ENCODE measurements around the gene KLHL21.
"Not testable (repeated sequence)": the region's sequence is repeated elsewhere in the genome, so short reads cannot be mapped to it uniquely, and the experiment has no call there.

KLHL21 gene

DNA sequence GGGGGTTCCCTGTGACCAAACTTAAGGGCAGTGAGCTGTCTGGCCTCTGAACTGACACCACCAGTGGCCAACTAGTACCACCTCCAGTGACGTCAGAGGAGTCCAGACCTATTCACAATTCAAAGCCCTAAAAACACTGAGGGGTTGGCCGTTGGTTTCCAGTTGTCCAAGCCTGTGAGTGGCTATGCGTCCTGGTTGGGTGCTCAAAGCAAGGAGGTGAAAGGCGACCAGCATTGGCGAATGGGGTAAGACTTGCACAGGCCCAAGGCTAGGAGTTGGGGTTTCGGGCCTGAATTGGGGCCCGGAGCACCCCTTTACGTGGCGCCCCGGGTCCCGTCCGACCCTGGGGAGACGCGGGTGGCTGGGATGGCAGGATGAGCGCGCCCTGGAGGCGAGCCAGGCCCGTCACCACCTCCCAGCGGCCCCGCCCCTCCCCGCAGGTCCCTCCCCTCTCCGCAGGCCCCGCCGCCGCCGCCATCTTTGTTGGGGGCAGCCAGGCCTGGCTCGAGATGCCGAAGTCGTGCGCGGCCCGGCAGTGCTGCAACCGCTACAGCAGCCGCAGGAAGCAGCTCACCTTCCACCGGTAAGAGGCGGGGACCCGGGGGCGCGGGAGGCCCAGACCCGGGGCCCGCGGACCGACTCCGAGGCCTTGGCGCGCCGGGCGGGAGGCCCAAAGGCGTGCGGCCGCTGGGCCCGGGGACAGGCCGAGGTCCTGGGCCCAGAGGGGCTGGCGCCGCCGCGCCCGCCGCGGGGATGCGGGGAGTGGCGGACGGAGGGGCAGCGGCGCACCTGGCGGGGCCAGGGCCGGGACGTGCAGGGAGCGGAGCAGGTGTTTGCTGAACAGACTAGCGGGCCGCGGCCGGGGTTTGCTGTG is 22.3 kb upstream of the KLHL21 start, which contains the start of gene THAP3:
Gene THAP3, plus strand, starts transcription at position 159 of the 874 bp plus-strand sequence. Its CDS starts 351 bp downstream, at position 510.
- DNase-seq (ENCODE audit: low read depth), result peak; percentile 69

DNA sequence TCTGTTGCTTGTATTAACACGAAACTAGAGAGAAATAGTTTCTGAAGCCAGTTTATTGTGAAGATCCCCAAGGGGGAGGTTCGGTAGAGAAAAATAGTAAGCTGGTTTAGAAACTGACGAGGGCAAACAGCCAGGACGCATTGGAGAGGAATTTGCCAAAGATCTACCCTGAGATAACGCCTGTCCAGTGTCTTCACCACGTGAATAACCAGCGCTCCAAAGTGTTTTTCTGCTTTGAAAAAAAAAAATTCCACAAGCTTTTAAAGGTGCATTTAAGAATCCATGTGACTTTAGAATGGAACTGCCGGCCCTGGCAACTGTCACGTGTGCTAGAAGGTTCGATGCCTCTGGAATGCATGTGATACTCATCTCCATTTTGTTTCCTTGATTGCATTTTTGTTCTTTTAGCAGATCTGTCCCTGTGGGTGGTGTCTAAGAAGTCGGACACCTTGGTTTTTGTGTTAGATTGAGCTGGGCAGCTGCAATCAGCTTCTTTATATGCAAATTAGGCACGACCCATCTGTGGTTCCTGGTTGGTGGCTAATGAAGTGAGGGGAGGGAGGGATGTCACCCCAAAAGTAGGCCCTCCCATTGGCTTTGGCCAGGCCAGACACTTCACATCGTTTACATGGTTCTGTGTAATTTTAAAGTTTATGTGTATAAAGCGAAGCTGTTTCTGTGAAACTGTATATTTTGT is 20.7 kb upstream of the KLHL21 start:
- no peak for DNase-seq (ENCODE audit: low read depth)

DNA sequence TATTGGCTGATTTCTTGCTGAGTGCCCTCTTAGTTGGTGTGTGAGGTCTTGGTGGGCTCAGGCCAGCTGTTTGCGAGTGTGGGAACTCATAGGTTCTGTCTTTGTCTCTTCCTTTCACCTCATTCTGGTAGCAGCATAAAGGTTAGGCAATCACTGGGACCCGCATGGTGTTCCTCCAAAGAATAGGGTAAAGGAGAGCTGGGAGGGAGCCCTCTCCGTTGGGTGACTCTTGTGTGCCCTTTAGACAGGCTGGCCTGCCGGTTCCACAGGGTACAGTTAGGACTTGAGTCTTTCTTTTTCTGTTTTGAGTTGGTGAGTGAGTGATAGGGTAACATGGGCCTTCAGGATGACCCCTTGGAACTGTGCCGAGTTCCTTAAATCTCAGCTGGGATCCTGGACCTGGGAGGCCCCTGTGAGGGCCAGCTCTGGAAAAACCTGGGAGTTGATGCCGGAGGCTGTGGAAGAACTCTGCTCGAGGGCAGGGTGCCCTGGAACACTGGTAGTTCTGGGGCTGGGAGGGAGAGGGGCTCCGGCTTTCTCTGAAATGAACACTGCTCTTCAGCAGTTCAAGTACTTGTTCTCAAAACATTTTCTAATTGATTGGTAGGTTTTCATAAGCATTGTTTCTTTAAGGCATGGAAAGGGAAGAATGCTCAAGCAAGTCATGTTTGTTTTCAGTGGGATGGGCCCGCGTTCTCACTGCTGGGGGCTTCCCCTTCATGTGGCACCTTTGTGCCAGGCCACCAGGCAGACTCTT is 19.9 kb upstream of the KLHL21 start:
- DNase-seq (ENCODE audit: low read depth), result no peak

DNA sequence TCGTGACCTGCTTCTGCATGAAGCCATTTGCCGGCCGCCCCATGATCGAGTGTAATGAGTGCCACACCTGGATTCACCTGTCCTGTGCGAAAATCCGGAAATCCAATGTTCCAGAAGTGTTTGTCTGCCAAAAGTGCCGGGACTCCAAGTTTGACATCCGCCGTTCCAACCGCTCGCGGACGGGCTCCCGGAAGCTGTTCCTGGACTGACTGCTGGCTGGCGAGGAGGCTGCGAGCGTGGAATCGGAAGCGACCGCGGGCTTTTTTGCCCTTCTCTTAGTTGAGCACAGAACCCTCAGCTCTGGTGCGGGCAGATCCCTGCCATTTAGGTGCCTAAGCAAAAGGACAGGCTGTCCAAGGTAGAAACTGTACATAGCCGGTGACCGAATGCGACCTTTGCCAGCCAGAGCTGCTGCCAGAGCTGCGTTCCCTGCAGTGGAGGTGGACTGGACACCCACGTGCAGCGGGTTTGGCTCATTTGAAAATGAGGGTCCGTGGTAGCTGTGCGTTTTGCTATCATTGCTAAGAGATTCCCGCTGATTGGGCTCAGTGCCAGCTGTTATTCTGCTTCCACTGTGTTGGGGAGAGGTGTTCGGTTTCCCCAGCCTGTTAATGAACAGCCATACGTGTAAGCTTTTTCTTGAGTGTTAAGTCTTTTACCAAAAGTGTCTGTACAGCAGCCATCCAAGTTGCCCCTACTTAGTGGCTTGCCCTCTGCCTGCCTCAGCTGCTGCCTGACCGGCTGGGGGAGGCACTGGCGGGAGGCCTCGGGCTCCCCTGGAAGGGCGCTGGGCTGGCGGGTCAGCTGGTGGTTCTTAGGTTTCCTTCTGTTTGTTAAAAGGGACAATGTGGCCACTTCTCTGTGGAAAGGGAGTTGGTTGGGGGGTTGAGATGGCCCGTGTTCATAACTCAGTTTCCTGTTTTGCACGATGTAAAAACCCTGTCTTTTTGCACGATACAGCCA is 19.0 kb upstream of the KLHL21 start:
- no peak for DNase-seq (ENCODE audit: low read depth)

DNA sequence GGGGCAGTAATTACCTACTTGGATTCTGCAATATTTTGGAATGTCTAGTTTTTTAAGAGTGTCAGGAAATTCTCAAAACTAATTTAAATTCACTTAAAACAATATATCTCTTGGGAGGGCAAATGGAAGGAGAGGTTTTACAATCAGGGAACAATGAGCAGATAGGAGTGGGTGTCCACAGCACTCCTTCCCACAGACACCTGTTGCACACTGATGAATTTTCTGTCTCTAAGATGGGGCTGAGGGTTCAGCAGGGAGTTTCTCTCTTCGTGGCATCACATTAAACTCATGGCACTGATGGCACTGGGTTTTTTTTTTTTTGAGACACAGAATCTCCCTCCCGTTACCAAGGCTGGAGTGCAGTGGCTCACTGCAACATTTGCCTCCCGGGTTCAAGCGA is 16.4 kb upstream of the KLHL21 start:
- DNase-seq (ENCODE audit: low read depth), result no peak

DNA sequence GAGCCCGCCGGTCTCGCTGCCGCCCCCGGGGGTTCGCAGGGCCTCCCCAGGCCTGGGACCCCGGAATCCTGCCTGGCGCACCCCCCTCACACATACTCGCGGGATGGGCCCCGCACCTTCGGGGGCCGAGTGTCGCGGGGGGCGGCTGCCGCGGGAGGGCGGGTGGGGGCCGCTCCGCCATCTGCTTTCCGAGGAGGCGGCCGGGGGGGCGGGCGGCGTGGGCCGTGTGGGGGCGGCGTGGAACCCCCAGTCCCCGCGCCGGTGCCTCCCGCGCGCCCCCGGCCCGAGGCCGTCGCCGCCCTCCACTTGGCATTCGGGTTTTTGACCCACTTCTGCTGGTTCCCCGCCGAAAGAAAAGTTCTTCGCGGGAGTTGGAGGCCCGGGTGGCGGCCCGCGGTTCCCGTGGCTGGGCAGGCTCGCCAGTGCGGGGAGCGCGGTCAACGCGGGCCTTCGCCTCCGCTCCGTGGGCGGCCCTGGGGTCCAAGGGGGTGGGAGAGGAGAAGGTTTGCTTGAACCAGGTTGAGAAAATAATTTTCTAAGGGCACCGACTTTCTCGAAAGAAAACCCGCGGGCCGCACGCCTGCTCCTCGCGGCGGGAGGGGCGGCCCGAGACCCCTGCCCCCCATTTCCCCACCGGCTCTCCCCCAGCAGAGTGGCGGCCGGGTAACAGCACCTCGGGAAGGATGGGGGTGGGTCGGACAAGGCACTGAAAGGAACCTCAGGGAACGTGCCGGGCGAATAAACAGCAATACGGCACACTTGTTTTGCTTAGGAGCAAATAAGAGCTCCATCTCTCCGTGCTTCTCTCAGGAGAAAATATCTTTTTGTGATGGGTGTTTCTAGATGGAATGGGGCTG is 12.5 kb upstream of the KLHL21 start:
- DNase-seq (ENCODE audit: low read depth), result no peak

DNA sequence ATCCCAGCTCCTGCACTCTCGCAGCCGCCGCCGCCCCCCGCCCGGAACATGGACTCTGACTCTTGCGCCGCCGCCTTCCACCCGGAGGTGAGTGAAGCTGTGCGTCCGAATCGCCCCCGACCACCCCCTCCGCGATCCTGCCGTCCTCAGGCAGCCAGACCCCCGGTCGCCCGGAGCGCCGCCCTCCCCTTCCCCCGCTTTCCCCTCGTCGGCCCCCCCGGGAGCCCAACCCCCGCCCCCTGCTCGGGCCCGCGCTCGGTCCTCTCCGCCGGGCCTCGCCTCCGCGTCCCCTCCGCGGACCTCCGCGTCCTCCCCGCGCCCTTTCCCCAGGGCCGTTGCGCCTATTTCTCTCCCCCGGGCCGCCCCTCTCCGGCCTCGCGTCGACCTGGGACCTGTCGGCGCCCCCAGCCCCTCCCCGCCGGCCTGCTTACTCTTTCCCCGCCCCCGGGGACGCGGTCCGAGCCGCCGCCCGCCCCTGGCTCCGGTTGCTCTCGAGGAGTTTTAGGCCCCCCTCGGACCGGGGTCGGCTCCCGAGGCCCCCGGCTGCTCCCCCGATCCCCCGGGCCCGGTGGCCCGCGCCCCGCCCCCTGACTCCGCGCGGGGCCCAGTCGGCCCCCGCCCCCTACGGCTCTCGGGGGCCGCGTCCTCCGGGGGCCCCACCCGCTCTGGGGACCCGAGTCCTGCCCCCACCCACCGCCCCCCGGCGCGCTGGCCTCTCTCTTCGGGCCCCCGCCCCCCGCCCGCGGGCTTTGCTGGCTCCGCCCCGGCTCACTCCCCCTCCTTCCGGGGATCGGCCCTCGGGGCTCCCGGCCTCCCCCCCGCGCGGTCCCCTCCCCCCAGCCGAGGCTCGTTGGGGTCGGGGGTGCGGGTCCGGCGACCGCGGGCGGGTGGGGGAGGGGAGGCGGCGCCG is 11.6 kb upstream of the KLHL21 start:
- DNase-seq (ENCODE audit: low read depth), result no peak

DNA sequence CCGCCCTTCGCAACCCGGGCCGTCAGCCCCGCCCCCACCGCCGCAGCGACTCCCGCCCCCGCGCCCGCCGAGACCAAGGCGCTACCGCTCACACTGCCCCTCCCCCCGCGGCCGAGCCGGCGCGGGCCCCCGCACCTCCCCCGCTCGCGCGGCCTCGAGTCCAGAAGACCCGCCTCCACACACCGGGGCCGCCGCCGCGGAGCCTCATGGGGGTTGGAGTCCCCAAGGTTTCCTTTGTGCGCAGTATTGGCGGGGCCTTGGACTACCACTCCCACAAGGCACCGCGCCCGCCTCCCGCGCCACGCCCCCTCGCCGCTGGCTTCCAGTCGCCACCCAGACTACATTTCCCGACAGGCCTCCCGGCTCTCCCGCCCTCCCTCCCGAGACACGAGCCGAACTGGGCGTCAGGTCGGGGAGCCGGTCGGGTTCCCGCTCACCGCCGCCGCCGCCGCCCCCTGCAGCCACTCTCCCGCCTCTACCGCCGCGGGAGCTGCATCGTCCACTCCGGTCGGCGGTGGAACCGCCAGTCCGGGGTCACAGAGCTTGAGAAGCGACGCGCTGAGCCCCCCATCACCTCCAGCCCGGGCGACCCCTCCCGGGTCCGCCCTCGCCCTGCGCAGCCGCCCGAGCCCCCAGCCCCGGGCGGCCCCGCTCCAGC is 10.8 kb upstream of the KLHL21 start, which contains the start of gene PHF13:
Gene PHF13, plus strand, starts transcription at position 371 of the 658 bp plus-strand sequence. CDS start 336 bp downstream, outside the sequence.
- peak; percentile 98 for DNase-seq (ENCODE audit: low read depth)

DNA sequence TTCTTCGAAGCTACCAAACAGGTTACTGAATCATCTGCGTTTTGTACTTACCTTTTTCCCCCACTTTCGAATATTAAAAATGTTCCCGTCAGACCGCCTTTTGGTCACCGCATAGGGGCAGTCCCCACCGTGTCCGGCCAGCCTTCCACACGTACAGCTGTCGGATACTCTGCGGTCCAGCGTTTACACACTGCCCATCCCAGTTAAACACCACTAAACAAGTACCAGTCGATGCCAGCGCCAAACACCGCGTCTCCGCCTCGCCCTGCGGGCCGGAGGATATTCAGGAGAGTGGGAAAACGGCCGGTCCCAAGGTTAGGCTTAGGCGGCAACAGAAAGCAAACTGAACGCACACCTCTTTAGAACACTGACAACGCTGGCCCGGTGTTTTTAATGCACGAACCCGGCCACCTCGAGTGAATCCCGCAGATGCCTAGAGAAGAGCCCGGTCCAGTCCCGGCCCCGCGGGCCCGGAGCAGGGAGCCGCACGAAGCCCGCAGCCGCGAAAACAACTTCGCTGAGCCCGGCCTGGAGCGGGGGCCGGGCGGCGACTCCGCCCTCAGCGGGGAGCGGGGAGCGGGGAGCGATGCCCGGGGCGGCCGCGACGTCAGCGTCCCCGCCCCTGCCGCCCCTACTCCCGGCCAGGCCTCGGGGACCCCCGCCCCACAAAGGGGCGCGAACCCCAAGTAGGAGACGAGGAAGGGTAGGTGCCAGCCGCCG is 10.1 kb upstream of the KLHL21 start:
- peak; percentile 25 for DNase-seq (ENCODE audit: low read depth)

DNA sequence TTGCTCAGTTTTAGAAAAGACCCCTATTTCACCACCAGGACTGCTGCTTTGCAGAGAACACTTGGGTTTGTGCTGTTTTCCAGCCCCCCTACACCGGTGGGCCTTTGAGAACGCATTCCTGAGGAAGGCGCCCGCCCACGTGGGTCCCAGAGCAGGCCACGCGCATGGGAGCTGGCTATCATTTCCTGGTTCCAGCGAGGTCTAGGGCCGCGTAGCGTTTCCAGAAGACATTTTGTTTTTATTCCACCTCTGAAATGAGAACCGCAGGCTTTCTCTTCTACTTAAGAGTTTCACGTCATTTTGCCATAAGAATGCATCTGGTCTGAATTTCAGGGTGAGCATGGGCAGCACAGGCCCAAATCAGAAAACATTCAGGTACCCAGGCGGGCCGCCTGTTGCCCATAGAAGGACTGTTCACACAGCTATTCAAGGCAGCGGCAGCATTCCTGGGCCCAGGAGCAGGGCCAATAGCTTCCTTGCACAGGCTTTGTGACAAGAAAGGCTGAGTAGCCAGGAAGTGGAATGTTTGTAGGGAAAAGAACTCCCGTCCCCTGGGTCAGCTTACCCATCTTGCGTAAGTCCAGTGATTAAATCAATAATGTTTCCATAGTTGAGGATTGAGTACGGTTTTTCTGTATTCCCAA is 1.4 kb upstream of the KLHL21 start:
- peak; percentile 56 for DNase-seq (ENCODE audit: low read depth)

DNA sequence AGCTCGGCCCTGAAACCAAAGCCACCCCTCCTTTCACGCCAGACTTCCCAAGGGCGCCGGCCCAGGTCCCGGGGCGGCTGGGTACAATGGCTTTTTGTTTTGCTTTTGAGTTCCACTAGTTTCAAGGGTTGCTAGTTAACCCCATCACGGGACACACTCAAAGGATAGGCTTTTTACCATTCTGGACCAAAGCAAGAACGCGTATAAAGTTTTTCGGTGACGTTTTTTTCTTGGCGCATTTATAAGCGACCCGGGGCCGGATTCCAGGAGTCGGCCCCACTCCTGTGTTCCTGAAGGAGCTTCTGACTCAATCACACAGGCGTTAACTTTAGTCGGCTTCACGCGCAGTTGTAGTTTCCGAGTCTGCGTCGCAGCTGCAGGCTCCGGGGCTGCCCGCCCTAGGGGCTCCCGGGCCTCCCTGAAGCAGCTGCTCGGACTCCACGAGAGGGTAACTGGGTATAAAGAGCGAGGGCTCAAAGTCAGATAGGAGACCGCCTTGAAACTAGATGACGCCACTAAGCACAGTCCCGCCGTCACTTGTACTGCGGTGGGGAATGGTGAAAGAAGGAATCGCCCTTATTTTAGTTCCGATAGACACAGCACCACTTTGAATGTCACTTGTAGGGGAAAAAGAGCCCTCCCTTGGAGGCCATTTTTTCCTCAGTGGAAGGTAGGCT is 707 bp upstream of the KLHL21 start:
- peak; percentile 53 for DNase-seq (ENCODE audit: low read depth)

DNA sequence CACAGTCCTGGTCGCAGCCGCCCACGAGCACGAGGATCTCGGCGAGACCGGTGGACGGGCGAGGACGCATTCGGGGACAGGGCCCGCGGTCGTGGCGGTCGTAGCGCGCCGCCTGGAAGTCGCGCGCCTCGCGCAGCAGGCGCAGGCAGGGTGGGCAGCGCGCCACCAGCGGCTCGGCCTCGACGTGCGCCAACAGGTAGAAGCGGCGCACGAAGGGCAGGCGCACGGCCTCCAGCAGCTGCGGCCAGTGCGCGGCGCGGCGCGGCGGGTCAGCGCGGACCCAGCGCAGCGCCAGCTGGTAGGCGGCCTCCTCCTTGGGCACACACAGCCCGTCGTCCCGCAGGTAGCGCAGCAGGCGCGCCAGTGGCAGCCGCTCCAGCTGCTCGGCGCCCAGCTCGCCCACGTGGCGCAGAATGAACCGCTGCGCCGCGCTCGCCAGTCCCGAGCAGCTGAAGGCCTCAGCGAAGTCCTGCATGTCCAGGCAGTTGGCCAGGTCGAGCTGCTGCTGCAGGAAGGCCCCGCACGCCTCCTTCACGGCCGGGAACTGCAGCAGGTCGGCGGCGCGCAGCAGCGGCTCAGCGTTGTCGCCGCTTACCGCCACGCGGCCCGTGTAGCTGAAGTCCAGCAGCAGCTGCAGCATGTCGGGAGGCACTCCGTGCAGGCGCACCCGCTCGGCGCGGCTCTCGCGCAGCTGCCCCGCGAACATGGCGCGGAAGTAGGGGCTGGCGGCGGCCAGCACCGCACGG is 573 bp downstream of the KLHL21 start:
- DNase-seq (ENCODE audit: low read depth), result peak; percentile 24

DNA sequence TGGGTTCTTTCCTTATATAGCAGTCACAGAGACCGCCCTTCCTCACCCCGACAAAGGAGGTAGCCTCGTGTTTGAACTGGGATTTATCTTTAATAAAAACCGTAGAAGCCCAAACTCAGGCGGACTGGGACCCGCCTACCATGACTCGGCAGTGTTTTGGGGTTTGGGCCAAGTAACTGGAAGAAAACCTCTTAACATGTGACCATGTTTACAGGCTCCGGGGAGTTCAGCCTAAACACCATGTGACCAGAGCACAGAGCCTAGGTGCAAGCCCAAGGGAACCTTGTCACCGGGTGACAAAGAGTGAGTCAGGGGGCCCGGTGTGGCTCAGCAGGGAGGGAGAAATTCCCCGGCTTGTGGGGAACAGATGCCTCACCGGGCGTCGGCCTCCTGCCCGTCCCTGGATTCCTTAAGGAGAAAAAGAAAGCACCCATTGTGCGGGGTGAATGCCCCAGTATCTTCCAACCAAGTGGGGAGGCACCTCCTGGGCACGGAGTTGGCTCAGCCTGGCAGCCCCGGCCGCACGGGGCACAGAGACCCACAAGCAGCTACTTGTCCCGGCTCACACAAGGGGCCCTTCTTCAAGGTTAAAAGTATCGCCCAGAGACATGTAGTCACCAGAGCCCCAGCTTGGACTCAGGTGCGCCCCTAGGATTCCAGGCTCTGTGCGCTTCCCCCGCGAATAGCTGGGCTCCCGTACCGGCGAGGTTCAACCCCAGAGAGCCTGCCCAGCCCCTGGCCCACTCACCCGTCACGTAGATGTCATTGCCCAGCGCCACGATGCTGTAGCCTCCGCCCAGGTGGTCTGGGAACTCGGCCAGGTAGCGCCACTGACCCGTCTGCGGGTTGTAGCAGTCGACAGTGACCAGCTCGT is 1.4 kb downstream of the KLHL21 start:
- peak; percentile 90 for DNase-seq (ENCODE audit: low read depth)

DNA sequence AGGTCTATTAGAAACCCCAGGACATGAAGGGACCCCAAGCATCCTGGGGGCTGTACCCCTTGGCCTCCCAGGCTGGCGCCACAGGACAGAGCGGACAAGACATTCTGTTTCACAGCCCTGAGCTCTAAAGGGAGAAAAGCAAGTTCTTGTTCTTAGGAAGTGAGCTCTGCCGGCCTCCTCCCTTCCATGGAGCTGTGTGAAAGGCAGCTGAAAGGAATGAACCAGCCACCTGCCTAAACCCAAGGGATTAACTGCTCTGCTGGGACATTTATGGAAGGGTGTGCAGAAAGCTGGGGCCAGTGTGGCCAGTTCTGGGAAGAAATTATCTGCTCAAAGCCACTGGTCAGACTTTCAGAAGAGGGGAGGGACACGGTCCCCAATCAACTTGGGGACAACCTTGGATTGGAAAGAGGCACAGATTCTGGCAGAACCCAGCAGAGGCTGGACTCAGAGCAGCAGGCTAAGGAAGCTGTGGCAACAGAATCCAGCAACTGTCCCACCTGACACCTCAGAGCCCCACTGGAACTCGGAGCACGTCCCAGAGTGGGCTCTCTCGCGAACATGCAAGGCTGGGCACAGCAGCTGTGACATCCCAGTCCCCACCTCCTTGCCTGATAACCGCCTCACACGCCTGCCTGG is 2.1 kb downstream of the KLHL21 start:
- DNase-seq (ENCODE audit: low read depth), result no peak

DNA sequence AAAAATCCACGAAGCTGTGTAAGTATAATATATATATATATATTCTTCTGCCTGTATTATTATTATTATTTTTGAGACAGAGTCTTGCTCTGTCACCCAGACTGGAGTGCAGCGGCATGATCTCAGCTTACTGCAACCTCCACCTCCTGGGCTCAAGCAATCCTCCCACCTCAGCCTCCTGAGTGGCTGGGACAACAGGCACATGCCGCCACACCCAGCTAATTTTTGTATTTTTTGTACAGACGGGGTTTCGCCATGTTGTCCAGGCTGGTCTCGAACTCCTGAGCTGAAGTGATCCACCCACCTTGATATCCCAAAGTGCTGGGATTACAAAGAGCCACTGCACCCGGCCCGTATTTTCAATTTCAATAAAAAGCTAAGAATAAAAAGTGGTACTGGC is 2.7 kb downstream of the KLHL21 start:
- DNase-seq (ENCODE audit: low read depth), result not testable (repeated sequence)

All from GM04504 (cell line).